GM10266 (cell line): Measurements from ENCODE around the gene BCAR3.
A peak's percentile ranks its signal among the peaks of the same experiment; 100 is the strongest.

Source experiments
- DNase-seq: peaks from one replicate; pipeline ENCODE4 v3.0.0; 2012; ENCODE audit errors: extremely low spot score
- TF ChIP-seq, protein P1 (sequence below): IDR thresholded peaks from 2 replicates; pipeline ENCODE4 v1.5.1; 2012; ENCODE audit warnings: mild to moderate bottlenecking, low read depth; ENCODE audit not compliant: control insufficient read depth, insufficient read depth; ENCODE audit errors: missing control alignments

The BCAR3 gene

DNA sequence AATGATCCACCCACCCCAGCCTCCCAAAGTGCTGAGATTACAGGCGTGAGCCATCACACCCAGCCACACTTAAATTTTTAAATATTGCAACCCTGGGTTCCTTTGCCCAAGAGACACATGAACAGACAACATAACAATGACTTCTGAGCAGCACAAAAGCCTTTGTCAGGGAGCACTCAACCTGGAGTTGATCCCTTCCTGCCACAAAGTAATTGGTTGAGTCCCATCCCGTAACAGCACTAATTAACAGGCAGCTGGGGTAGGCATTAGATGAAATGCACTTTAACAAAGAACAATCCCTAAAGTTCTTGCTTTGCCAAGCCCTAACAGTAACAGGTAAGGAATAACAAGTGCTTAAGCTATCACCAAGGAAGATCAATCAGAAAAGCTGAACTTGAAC lies 5.9 kb upstream of the BCAR3 start:
- DNase-seq, result no peak
- TF ChIP-seq, protein P1, sequence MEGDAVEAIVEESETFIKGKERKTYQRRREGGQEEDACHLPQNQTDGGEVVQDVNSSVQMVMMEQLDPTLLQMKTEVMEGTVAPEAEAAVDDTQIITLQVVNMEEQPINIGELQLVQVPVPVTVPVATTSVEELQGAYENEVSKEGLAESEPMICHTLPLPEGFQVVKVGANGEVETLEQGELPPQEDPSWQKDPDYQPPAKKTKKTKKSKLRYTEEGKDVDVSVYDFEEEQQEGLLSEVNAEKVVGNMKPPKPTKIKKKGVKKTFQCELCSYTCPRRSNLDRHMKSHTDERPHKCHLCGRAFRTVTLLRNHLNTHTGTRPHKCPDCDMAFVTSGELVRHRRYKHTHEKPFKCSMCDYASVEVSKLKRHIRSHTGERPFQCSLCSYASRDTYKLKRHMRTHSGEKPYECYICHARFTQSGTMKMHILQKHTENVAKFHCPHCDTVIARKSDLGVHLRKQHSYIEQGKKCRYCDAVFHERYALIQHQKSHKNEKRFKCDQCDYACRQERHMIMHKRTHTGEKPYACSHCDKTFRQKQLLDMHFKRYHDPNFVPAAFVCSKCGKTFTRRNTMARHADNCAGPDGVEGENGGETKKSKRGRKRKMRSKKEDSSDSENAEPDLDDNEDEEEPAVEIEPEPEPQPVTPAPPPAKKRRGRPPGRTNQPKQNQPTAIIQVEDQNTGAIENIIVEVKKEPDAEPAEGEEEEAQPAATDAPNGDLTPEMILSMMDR, result no peak

DNA sequence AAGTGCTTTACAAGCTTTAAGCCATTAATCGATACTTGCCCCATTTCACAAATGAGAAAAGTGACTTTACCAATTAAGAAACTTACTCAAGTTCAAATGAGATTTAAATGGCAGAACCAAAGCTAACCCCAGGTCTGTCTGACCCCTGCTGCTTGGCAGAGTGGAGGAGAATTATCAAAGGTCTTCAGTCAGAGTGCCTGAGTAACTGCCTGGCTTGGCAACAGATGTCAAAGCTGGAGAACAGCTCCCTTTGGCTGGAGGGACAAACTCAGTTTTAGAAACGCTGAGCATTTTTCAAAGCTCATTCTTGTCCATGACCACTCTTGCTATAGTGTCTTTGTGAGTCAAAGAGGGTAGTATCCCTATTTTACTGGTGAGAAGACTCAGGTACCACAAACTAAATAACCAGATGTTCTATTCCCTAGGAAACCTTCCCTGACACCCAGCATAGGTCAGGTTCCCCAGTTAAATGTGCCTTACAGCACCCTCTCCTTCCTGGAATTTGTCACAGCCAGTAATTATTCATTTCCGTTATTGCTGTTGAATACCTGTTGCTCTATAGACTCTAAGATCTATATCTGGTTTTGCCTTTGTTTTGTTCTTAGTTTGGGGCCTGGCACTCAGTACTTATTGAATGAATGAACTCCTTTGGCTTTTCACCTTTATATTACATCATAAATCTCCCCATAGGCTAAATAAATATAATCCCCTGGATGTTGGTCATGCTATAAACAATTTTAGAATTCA lies 5.0 kb upstream of the BCAR3 start:
- no peak for DNase-seq
- TF ChIP-seq, protein P1, result no peak

DNA sequence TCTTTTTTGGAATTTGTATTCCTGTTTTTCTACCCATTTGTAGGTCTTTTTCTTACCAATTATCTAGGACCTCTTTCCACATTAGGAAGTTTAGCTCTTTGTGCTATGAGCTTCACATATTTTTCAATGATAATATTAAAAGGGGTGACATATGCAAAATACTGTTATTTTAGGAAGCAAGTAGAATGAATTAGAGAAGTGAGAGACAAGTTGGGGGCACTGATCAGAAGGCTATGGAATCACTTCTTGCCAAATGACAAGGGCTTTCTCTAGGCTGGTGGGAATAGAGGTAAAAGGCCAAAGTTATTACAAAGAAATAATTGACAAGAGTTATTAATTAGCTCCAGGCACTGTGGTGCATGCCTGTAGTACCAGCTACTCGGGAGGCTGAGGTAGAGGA lies 4.3 kb upstream of the BCAR3 start:
- TF ChIP-seq, protein P1, result no peak
- no peak for DNase-seq

DNA sequence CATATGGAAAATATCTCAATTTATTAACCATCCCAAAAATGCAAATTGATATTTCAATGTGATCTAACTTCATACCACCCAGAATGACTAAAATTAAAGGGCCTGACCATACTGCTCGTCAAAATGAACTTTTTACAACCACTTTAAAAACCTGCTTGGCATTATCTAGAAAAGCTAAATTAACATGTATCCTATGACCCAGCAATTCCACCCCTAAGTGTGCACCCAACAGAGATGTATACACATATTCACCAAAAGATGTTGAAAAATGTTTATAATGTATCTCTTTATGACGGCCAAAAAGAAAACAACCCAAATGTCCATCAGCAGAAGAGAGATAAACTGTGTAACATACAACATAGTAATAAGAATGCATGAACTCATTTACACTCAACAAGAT lies 1.6 kb upstream of the BCAR3 start:
- DNase-seq, result no peak
- TF ChIP-seq, protein P1, result no peak

DNA sequence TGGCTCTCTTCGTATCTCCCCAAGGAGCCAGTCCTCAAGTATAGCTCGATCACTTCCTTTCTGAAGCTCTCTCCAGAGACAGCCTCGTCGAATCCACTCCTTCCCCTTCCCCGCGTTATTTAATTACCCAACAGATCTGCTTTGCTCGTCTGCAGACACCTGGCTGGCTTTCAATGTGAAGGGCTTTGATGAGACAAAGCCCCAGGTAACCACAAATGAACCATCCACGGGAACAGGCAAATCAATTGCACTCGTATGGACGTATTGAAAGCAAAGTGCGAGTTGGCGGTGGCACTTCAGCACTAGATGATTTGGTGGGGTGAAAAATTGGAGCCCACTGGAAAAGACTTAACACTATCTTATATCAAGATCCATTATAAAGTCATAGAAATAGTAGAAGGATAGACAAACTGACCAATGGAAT lies 364 bp upstream of the BCAR3 start:
- TF ChIP-seq, protein P1, result no peak
- DNase-seq, result no peak

DNA sequence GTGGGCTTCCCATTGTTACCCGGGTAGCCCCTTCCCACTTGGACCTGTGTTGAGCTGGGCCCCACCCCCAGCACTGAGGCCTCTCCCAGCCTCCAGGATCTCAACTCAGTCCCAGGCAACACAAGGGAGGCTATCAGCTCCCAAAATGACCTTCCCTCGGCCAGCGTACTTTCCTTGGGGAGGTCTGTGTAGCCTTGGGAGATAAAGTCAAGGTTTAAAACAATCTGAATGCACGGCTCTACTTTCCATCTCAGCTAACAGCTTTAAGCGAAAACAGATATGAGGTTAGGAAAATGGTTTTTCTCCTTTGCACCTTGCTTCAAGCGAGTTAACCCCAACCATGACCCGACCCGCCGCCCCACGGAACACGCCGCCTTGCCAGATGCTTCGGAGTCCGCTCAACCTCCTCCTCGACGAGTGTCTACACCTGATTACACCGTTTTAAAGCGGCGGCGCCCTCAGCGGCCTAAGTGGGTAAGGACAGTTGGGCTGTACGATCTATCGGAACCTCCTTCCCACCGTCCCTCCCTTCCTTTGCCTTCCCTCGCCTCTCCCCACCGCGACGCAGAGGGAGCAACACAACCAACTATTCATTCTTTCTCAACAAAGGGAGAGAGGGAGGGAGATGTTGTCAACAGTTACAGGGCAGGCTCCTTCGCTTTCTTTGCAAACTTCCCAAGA lies 1.1 kb downstream of the BCAR3 start:
- DNase-seq, result peak; percentile 83
- TF ChIP-seq, protein P1, result peak; percentile 51

DNA sequence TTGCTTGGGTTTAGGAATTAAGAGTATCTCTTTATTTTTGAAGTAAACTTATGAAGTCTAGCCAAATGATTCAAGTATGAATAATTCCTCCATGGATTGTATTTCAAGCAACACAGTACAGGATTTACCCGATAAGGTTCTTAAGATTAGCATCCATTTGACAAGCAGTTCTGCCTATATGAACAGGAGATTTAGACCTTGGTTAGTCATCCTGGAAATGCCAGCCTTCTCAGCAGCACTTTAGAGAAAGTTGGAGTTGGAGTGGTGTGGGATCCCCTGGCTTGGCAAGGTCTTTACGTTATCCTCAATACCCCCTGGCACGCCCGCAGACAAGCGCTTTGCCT lies 1.6 kb downstream of the BCAR3 start:
- TF ChIP-seq, protein P1, result no peak
- no peak for DNase-seq
